GM18511 (cell line): ENCODE results near the gene MICB.
"Not testable (repeated sequence)": the region's sequence is repeated elsewhere in the genome, so short reads cannot be mapped to it uniquely, and the experiment has no call there.

Experiments used
- ATAC-seq: cut with Tn5 transposase; IDR thresholded peaks from one replicate; pipeline ENCODE4 v1.9.1; 2021; ENCODE audit warnings: mild to moderate bottlenecking, moderate library complexity; ENCODE audit not compliant: unreplicated experiment

The MICB gene

GRCh38 chr6:31497531-31498476 lies at the start of gene MICB:
MICB (plus strand) TSS chr6:31498145; CDS start chr6:31498194, 49 bp downstream.
- peak; percentile 69 for ATAC-seq

- ATAC-seq: no peak
These were observed 47.2 kb upstream of the MICB start for GRCh38 chr6:31450751-31451150.

- ATAC-seq: no peak
These were observed 45.1 kb upstream of the MICB start for GRCh38 chr6:31452859-31453258.

GRCh38 chr6:31453259-31453658 lies 44.7 kb upstream of the MICB start:
- ATAC-seq: no peak

- ATAC-seq: not testable (repeated sequence)
These were observed 38.1 kb upstream of the MICB start for GRCh38 chr6:31459864-31460263.

GRCh38 chr6:31460361-31461025 lies 37.5 kb upstream of the MICB start:
- no peak for ATAC-seq

GRCh38 chr6:31462026-31462963 lies 35.6 kb upstream of the MICB start:
- ATAC-seq: no peak

- peak; percentile 88 for ATAC-seq
These were observed 34.7 kb upstream of the MICB start for GRCh38 chr6:31462964-31463870.

GRCh38 chr6:31464252-31465184 lies 33.4 kb upstream of the MICB start:
- no peak for ATAC-seq

GRCh38 chr6:31465185-31465536 lies 32.8 kb upstream of the MICB start:
- ATAC-seq: no peak

GRCh38 chr6:31465718-31466117 lies 32.2 kb upstream of the MICB start:
- no peak for ATAC-seq

- no peak for ATAC-seq
These were observed 31.5 kb upstream of the MICB start for GRCh38 chr6:31466466-31466865.

GRCh38 chr6:31467151-31467550 lies 30.8 kb upstream of the MICB start:
- ATAC-seq: no peak

GRCh38 chr6:31468311-31468710 lies 29.6 kb upstream of the MICB start:
- ATAC-seq: no peak

GRCh38 chr6:31470801-31471200 lies 27.1 kb upstream of the MICB start:
- no peak for ATAC-seq

GRCh38 chr6:31471711-31472110 lies 26.2 kb upstream of the MICB start:
- no peak for ATAC-seq

- ATAC-seq: no peak
These were observed 25.7 kb upstream of the MICB start for GRCh38 chr6:31472259-31472658.

GRCh38 chr6:31473244-31473643 lies 24.7 kb upstream of the MICB start:
- ATAC-seq: no peak
